ENCODE results near the gene ZIC5. TPM values are rescaled to one million over a fixed set of nuclear protein-coding genes. Genes with fewer than 3 reads are reported as not detected.

The ZIC5 gene
- not detected for polyA plus RNA-seq (2013, experiment 1 of 2; ENCODE audit: insufficient read length)
- not detected for polyA plus RNA-seq (2013, experiment 2 of 2; ENCODE audit: insufficient read length)

DNA sequence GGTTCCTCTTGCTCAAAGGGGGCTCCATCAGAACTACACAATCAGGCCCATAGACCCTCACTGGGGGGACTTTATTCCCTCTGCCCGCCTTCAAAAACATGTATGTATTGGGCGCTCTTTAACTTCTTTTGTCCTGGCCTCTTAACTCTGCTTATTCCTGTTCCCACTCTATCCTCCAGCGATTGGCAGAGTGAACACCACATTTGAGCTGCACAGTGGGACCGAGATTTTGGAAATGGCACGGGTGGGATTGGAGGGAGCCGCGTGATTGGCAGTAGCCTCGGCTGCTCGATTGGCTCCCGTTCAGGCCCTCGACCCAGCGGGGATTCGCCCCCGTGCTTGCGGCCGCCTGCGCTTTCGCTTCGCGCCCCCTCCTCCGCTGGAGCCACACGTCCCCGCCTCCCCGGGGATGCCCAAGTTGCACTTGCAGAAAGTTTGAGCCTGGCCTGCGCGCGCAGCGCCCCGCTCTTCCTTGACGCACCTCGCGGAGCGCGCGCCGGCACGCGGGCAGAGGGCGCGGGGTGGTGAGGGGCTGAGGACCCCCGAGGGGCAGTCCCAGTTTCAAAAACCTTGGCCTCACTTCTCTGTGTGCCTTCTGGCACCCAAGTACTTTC lies at the start of gene ZIC5:
Gene ZIC5 (minus strand): TSS at position 192 of the 614 bp plus-strand sequence. CDS start 164 bp downstream, at position 28.
- no peak for DNase-seq

DNA sequence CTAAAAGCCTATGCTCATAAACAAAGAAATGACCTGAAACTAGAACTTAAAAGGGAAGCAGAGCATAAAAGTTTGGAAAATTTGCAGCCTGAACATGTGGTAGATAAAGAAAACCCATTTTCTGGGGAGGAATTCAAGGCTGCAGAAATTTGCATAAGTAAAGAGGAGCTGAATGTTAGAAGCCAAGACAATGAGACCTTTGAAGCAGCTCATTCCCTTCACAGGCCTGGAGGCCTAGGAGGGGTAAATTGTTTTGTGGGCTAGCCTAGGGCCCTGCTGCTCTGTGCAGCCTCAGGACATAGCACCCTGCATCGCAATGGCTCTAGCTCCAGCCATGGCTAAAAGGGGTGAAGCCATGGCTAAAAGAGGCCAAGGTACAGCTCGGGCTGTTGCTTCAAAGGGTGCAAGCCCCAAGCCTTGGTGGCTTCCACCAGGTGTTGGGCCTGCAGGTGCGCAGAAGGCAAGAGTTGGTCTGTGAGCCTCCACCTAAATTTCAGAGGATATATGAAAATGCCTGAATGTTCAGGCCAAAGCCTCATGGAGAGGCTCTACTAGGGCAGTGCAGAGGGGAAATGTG lies 48.3 kb upstream of the ZIC5 start:
- no peak for DNase-seq

DNA sequence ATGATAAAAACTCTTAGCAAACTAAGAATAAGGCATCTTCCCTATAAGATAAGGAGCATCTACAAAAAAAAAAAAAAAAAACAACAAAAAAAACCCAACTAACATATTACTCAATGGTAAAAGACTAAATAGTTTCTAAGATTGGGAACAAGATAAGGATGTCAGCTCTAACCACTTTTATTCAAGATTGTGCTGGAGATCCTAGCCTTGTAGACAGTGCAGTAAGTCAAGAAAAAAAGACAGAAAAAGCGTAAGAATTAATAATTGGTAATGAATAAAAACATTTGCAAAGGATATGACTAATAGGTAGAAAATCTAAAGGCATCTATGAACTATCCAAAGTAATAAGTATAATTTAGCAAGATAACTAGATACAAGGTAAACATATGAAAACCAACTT lies 43.1 kb upstream of the ZIC5 start:
- no peak for DNase-seq

DNA sequence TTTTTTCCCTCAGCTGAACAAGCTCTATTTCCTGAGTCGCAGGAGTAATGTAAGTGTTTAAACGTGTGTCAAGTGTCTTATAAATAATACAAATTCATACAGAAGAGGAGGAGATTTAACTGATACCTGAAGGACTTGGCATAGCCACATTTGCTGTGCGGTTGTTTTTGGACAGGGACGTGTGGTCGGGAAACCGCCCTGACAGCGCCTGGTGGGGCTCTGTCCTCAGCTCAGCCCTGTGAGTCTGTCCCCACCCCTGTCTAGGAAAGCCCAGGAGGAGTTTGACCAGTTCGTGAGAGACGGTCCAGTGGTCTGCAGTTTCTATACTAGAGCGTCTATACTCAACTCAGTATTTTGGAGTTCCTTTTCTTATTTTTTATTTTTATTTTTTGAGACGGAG lies 26.7 kb upstream of the ZIC5 start:
- DNase-seq, result no peak

DNA sequence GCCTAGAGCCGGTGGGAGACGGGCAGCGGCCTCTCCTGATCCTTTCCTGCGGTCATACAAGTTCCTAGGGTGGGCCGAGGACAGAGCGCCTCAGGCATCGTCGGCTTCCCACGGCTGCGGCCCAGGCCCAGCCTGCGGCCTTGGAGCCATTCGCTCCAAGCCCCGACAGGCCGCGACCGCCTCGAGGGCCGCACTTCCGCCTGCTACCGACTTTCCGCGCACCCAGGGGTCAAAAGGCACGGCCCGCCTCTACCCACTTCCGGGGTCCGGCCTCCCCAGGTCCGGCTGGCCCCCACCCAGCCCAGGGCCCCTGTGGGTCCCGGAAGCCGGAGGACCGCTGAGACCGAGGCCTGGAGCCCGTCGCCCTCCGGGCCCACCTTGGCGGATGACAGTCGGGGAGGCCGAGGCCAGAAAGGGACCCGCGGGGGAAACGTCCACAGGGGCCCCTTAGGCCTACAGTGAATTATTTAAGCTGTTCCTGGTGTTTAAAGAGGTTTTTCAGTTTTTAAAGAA lies 26.2 kb upstream of the ZIC5 start:
- no peak for DNase-seq

DNA sequence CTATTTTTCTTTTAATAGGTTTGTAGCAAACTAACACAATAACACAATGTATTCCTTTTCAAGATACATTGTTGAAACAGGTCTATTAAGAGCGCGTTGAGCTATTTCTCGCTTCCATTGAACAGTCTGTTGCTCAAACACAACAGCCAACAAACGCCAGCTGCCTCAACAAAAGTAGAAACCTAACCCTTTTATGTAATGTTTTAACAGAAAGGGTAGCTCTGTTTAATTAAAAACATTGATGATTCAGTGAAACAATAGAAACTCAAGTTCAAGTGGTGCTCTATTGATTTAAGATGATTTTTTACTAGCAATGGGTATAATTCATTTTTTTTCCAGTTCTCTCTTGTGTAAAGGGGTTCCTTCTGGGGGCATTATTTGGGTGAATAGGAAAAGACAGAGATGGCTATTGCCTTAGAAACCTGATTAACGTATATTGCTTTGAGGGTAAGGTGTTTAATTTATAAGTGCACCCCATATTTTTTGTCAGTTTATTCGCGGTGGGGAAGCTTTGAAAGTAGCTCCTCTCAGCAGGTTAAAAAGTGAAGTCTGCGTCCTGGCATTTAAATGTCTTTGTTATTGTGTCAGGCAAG lies 24.9 kb upstream of the ZIC5 start:
- no peak for DNase-seq

DNA sequence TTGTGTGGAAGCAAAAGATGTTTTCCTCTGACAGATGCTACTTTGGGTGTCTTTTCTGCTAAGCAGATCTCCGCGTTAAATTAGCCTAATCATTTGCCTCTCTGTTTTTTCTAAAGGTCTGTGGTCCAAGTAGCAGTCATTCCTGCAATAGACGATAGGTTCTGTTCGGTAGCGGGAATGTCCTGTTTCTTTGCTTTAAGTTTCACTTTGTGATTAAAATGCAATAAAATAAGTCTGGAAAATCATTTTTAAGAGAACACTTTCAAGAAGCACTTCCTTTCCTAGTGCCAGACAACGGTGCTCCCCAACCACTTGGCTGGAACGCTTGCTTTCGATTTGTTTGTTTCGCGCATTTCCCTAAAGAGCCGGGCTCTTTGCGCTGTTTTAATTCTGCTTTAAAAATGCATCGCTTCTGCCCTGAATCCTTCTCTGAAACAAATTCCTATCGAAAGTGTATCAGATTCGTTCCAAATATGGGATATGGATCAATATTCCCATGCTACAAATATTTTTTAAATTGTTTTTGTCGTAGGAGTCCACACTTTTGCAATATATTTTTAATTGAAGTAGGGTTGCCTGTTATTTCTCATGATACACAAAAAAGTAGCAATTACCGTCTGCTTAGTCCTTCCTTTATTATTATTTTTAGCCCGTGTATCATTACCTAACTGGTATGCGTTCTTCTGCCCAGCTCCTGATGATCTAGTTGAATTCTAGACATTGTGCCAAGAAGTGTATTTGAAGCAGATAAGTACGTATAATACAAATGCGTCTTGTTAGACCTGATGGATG lies 24.2 kb upstream of the ZIC5 start:
- no peak for DNase-seq

DNA sequence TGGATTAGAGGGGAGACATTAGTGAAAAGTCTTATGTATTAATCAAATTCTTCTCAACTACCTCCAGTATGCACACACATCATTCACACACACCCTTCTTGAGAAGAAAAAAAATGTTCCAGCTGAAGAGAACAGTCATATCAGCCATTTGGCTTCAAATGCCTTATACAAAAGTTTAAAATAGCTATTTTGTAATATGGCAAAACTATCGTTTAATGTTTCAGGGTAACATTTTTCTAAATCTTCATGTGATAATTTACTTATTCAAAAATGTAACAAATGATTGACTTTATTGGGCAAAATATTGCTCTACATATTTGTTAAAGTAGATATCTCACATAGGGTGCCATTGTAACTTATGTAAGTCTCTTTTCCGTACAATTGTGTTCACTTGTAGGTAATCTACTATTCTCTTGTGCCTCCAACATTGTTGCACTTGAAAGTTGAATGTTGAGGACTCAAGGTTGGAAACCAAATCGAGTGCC lies 23.6 kb upstream of the ZIC5 start:
- no peak for DNase-seq

DNA sequence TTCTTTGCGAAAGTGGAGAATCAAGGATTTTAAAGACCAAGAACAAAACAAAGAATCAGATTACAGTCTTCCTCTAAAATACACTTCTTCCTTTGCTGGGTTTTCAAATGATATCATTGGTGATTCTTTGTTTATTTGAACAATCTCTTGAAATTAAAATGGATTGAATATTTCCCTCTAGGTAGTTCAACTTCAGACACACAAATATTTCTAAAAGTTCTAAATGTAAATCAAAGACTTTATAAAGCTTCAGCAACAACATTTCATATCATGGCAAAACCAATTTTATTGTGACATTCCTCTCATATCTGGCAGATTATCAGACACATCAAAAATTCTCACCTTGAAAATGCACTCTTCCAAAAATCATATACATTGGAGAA lies 23.1 kb upstream of the ZIC5 start:
- DNase-seq, result no peak

DNA sequence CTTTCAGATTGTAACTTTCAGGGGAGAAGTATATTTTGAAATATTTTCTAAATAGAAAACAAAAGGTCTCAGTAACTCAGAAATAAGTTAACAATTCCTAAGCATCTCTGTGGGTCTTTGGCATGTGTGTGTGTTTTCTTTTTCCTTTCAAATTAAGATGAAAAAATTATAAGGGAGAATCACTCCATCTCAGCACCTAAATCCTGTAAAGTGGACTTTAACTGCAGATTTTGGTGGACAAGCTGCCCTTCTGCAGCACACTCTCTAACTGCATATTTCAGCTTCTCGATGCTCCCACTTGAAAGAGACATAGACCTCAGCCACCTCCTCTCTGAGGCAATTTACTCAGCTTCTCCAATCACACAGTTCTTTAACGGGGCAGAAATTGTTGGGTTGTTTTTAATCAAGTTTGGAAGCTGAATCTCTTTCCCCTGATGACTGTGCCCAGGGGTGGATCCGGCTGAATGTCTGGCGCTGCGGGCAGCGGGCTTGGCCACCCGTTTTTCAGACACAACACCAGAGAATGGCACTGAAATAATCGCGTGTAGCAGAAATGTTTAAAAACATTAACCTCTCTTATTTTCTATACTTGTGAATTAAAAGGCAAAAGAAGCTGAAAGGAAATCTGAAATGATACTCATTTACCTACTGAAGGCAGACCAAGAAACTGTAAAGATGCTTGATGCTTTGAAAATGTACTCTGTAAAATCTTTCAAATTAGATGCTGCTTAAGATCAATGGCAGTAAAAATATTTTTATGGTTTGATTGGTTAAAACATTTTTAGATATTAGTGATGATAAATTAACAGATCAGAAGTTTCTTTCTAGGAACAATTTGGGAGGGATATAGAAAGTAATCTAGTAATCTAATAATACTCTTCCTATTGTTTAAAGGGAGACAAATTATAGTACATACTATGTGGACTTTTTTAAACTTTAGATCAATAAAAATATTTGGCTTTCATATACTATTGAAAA lies 22.4 kb upstream of the ZIC5 start:
- DNase-seq, result no peak

DNA sequence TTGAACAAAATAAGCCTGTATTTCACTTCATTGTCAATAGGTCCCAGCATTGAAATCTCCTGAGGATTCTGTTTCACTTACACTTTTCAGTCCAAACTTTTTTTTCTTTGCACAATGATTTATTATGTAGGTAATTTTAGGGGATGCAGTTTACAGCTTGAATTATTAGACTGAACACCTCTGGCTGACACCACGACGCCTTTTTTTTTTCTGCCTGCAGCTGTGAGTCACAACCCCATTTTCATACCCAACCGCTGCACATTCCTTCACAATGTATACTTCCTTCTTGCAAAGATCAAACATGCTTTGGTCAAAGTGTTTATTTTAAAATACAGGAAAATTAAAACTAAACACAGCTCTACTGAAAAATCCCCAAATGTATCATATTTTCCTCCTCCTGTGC lies 21.4 kb upstream of the ZIC5 start:
- DNase-seq, result peak; percentile 33

DNA sequence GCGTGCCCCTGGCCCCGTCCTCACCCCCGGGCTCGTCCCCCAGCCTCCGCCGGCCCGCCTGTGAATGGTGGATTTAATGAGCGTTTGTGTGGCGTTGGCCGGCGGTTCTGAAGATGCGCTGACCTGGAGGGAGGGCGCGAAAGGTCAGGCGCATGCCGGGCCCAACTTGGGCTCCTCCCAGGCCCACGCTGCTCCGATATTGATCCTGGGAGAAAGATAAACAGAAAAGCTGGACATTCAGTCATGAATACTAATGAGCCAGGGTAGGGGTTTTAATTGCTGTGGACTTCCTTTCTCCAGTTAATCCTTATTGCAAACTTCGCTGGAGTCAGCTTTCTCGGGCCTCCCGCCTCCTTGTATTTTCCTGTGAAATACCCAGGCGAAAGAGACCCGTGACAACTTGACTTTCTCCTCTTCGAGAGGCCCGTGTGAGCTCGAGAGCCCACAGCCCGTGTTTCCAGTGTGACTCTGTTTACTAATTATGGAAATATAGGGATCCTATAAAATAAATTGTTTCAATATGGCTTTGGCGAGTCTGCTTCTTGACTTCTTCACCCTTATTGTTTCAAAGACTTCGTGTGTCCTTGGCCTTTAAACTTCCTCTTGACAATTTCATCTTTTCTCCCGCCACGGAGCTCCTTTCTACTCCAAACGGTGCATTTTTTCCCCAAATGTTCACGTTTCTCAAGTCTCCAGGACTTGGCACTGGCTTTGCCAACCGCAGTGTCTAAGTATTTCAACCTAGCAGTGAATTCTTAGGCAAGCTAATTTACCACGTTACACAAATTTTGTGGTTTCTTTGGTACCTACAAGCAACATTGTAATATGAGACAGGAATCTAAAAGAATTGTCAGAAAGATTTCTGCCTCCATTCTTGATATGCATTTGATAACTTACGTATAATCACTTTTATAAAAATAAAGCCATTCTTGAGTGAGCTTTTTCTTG lies 20.5 kb upstream of the ZIC5 start:
- DNase-seq, result no peak

DNA sequence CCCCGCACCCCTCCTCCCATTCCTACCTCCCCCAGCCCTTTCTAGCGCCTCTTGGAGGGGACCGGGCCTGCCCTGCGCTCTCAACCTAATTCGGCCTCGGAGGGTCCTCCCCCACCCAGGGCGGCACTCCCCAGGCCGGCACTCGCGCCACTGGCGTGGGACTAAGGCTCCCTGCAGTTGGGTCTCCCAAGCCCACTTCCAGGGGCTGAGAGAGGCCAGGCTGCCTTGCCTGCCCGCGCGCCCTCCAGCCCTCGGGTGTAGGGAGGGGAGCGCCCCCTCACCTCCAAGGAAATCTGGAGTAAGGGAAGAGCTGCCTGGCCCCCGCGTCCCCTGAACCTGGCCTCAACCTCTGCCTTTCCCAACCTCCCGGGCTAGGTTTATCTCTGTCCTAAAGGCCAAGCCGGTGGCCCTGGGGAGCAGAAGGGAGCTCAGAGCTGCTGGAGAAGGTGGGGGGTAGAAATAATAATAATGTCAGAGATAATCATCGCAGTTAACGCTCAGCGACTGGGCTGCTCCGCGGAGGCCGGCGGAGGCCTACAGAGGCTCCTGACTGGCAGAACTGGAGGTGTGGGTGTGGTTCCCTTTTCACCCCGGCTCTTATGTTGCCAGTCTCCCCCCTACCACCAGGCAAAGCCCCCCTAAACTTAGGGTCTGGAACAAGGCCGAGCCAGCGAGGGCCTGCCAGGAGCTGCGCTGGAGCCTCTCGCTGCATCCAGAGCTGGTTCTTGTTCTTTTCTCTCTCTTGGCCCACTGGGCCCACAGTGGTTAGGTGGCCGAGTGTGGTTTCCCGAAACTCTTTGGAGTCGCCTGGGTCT lies 19.7 kb upstream of the ZIC5 start:
- DNase-seq, result no peak

DNA sequence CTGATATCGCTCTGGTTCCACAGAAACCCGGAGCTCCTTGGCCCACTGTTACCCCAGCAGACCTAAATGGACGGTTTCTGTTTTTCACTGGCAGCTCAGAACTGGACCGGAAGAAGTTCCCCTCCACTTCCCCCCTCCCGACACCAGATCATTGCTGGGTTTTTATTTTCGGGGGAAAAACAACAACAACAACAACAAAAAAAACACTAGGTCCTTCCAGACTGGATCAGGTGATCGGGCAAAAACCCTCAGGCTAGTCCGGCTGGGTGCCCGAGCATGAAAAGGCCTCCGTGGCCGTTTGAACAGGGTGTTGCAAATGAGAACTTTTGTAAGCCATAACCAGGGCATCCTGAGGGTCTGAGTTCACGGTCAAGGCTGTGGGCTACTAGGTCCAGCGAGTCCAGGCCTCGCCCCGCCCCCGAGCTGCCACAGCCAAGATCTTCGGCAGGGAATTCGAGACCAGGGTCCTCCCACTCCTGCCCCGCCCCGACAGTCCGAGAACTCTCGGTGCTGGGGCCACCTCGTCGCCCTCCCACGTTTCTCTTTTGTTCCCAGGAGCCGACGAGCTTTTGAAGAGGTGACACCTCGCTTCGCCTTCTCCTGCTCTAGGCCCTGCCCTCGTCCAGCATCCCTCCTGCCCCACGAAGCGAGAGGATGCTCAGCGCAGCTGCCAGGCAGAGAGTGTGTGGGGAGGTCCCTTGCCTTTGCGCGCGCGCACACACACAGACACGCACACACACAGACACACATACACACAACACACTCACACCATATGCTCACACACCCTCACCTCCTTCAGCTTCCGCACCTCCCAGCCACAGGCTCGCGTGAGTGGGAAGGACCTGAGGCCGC lies 18.8 kb upstream of the ZIC5 start:
- no peak for DNase-seq

DNA sequence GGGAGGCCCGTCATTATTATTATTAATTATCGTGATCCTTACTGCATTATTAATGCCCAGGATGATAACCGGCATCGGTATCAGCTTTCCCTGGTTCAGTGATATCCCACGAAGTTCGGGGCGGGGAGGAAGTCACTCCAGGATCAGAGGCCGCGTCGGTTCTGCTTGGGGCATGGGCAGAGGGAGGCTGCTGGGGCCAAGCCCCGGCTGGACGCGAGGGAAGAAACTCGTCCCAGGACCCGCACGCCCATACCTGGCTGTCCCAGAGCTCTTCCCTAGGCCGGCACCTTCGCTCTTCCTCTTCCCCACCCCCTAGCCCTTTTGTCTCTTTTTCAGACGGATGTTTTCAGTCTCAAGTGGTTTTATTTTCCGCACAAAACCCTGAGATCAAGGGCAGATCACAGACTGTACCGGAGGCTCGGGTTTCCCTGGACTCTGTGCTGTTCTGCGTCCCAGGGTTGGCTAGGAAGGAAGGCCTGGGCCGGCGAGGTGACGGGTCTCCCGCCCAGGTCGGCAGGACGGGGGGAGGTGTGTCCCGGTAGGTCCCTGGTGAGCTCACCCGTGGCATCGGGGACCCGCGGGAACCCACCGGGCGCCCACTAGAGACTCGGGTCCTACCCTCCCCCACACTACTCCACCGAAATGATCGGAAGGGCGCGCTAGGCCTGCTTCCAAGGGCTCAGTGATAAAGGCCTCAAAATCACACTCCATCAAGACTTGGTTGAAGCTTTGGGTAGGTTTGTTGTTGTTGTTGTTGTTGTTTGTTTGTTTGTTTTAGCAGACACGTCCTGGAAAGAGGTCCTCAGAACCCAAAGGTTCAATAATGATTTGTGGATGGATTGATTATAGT lies 17.9 kb upstream of the ZIC5 start:
- no peak for DNase-seq

DNA sequence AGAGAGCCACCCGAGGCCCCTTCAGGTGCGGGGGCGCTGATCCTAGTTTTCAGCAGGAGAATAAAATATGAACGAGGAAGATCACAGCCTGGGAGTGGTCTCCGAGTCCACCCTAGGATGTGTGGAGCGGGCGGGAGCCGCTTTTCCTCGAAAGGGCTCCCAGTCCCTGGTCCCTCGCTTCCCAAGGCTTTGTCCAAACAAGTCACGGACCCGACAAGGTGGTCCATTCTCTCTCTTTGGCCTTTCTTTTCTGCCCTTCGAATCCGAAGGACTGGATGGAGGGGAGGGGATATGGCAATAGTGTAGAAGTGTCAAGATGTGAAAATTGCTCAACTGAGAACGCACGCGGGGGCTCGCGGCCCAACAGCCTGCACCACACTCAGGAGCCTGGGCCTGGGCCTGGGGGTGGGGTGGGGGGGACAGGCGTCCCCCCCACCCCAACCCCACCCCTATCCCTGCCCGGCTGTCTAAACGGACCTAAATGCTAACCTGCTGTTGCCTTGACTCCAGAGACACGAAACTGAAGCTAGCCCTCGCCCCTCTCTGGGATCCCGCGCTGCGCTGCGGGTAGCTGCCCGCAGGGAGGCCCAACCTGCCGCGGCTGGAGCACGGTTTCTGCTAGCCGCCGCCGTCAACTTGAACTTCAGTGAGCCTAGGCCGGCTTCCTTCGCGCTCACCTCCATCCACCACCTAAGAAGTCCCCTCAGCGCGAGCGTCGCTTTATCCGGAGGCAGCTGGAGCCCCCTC lies 17.1 kb upstream of the ZIC5 start:
- no peak for DNase-seq

All from fibroblast of skin of abdomen (primary cell).